GM21786 (cell line): Measurements from ENCODE around the gene DGCR6.
"Not testable (repeated sequence)": the region's sequence is repeated elsewhere in the genome, so short reads cannot be mapped to it uniquely, and the experiment has no call there.

Experiments
- ATAC-seq: cut with Tn5 transposase; IDR thresholded peaks from one replicate; pipeline ENCODE4 v1.9.1; 2021; ENCODE audit not compliant: unreplicated experiment

DGCR6 gene

DNA sequence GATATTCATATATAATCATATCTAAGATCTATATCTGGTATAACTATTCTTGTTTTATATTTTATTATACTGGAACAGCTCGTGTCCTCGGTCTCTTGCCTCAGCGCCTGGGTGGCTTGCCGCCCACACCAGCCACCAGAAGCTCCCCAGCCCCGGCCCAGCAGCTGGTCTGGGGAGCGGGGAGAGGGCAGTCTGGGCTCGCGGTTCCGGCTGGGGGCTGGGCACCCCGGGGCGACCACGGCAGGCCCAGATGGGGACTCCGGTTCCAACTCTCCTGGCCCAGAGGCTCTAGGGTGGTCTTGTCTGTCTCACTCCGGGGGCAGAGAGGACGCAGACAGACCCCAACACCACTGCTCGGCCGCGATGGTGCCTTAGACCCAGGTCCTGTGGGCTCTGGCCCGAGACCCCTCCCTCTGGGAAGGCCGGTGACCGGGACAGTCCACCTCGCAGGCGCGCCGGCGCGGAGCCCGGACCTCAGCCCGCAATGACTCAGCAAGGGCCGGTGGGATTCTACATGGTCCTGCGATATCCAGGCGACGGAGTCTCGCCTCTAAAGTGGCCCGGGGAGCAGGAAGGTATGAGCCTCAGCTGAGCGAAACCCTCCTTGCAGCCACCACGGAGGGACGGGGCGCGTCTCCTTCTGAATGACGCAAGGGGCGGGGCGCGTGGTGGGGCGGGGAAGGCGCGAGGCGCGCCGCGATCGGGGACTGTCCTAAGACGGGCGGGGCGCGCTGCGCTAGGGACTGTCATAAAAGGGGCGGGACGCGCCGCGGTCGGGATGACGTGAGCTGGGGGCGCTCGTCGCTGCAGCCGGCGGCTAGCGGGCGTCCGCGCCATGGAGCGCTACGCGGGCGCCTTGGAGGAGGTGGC, at the start of gene DGCR6:
Gene DGCR6, plus strand, starts transcription at position 781 of the 870 bp plus-strand sequence. Its CDS starts 55 bp downstream, at position 836.
- ATAC-seq, result peak; percentile 73

DNA sequence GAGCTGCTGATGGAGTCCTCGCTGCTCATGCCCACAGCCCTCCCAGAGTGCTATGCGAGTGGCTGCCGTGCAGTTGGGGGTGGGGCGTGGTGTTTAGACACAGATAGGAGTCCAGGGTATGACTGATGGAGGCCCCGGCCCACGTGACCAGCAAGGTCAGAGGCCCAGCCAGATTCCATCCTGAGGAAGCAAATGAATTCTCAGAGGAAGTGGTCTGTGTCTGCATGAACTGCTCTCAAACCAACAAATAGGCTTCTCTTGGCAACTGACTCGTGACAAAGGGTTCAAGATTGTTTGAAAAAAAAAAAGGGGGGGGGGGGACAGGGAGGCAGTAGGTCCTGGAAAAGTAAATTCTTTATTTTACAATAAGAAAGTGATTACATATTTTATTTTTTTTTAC, 46.8 kb upstream of the DGCR6 start:
- ATAC-seq, result not testable (repeated sequence)

DNA sequence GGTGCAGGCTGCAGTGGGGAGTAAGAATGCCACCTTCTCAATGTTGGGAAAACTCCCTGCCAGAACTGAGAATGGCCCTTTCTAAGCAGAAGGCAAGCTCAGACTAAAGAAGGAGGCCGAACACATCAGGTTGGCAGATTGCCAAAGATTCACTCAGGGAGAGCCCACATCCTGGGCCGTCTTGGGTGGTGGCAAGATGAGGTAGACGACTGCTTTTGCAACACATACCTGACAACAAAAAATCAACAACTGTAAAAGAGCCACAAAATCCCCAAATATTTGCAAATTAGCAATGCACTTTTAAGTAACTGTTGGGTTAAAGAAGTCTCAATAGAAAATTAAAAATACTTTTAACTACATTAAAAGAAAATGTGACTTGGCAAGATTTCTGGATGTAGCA, 24.9 kb upstream of the DGCR6 start:
- ATAC-seq, result not testable (repeated sequence)

DNA sequence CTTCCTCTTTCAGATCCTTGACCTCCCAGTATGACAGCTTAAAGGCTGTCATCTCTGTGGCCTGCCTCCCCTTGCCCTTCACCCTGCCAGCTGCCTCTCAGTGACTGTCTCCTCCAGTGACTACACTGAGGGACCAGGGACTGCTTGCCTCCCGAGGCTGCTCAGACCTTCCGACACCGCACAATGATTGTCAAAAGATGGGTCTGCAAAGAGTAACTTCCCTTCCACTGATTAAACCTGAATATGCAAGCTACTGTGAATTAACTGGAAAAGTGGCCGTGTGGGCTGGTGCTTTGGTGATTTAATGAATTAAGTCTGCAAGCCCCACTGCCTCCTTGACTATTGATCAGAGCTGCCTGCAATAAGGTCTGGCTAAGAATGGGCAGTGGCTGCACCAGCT, 21.7 kb upstream of the DGCR6 start:
- not testable (repeated sequence) for ATAC-seq

DNA sequence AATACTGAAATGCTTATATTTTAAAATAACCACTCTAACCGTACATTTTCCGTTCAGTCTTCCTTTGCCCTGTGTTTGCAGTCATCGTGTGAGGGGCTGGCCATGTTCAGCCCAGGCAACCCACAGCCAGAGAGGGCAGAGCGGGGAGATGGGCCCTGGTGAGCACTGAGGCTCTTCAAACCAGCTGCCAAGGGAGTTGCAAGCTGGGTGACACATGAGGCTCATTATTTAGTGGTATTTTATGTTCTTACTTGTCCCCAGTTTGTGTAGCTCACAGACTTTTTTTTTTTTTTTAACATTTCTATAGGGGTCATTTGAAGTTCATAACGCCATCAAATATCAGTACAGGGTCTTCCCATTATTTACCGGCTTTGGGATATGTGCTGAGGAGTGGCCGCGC, 18.0 kb upstream of the DGCR6 start:
- ATAC-seq, result no peak

DNA sequence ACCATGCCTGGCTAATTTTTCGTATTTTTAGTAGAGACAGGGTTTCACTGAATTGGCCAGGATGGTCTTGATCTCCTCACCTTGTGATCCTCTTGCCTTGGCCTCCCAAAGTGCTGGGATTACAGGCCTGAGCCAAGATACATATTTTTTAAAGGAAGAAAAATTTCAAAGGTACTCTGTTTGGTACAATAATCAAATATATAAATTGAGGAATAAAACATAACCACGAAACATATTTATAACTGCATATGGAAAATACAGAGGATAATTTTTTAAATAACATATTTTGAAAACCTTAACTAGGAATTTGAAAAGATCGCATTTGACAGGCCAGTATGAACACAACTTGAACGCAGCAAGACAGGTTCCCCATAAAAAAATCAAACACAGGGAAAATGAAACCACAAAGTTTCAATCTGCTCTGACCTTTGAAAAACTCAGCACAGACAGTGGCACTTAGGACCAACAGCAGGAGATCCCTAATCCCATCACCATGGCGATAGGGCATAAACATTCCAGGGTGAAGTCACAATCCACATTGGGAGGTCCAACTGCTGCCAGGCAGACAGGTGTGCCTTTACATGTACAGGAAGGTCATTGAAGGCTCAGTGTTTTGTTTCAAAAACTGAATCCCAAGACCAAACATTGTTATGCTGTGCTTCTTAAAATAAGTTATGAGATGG, 15.5 kb upstream of the DGCR6 start:
- ATAC-seq, result not testable (repeated sequence)

DNA sequence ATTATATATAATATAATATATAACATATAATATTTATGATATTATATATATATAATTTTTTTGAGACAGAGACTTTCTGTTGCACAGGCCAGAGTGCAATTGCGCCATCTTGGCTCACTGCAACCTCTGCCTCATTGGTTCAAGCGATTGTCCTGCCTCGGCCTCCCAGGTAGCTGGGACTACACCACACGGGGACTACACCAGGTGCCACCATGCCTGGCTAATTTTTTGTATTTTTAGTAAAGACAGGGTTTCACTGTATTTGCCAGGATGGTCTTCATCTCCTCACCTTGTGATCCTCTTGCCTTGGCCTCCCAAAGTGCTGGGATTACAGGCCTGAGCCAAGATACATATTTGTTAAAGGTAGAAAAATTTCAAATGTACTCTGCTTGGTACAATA, 12.3 kb upstream of the DGCR6 start:
- not testable (repeated sequence) for ATAC-seq

DNA sequence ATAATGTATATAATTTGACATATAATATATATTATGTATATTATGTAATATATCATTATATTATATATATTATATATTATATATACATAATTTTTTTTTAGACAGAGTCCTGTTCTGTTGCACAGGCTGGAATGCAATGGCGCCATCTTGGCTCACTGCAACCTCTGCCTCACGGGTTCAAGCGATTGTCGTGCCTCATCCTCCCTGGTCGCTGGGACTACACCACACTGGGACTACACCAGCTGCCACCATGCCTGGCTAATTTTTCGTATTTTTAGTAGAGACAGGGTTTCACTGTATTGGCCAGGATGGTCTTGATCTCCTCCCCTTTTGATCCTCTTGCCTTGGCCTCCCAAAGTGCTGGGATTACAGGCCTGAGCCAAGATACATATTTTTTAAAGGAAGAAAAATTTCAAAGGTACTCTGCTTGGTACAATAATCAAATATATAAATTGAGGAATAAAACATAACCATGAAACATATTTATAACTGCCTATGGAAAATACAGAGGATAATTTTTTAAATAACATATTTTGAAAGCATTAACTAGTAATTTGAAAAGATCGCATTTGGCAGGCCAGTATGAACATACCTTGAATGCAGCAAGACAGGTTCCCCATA, 10.0 kb upstream of the DGCR6 start:
- ATAC-seq, result not testable (repeated sequence)

DNA sequence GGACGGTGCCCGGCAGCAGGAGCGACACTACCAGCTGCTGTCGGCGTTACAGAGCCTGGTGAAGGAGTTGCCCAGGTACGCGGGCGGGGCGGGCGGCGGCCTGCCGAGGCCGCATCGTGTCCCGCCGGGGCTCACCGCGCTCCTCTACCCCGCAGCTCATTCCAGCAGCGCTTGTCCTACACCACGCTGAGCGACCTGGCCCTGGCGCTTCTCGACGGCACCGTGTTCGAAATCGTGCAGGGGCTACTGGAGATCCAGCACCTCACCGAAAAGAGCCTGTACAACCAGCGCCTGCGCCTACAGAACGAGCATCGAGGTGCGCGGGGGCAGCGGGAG, 258 bp downstream of the DGCR6 start:
- ATAC-seq, result peak; percentile 24

DNA sequence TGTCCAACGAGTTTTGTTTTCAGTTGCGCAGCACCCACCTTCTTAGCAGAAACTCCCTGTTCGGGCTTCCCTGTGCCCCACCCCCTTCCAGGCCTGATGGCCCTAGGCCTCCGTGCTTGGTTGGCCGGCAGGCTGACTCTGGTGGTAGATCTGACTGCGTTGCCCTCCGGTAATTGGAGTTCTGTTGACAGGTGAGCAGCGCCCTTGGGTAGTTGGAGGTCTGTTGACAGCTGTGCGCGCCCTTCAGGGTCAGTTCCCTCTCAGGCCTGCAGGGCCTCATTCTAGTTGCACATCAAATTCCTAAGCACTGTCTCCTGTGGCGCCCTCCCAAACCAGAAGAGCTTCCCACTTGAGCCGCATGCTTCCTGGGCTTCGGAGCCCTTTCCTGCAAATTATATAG, 776 bp downstream of the DGCR6 start:
- no peak for ATAC-seq

DNA sequence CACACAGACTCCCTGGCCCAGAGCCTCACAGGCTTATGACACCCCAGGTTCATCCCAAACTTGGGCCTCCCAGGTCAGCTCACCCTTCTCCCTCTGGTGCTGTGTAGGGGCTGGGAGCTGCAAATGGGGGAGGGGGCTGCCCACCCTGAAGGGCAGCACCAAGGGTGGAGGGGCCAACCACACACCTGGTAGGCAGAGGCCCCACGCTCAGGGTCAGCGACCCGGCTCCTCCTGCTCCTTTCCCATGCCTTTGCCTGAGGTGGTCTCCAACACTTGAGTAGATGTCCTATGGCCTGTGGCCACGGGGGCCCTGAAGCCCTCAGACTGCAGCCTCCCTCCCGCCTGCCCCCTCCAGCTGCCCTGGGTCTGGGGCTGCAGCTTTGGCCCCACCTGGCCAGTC, 3.4 kb downstream of the DGCR6 start:
- no peak for ATAC-seq

DNA sequence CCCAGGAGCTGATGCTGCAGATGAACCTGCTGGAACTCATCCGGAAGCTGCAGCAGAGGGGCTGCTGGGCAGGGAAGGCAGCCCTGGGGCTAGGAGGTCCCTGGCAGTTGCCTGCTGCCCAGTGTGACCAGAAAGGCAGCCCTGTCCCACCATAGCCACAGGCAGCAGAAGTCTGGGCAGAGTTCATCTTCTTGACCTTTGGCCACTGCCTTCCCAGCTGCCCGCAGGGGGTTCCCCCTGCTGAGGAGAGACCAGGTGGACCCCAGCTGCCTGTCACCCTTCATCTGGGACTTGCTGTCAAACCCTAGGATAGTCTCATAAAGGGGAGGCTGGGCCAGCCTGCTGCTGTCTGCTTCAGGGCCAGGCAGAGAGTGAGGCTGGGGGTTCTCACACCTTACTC, 5.4 kb downstream of the DGCR6 start:
- not testable (repeated sequence) for ATAC-seq

DNA sequence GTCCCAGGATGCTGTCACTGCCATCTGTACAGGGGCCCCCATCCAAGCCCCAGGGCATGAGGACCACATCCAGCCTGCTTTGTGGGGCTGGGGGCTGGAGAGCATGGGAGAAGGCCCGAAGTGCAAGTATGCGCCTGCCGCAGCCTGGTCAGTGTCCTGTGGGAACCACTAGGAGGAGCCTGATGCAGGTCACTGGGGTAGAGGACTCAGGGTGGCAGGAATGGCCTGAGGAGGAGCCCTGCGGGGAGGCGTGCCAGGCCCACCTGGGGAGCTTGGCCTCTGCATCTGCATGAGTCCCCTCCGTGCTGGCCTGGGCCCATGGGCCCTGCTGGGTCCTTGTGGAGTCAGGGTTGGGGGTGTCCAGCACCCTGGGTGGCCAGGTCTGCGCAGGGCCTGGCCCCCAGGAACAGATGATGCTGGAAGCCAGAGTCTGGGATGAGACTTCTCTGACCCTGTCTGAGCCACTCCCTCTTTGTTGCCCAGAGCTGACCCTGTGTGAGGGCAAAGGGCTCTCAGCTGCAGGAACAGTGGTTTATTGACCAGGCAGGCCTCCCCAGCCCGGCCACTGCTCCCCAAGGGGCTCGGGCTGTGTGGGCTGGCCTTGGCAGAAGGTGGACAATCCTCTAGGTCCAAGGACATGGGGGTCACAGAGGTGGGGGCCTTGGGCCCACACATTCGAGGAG, 6.3 kb downstream of the DGCR6 start:
- ATAC-seq, result not testable (repeated sequence)

DNA sequence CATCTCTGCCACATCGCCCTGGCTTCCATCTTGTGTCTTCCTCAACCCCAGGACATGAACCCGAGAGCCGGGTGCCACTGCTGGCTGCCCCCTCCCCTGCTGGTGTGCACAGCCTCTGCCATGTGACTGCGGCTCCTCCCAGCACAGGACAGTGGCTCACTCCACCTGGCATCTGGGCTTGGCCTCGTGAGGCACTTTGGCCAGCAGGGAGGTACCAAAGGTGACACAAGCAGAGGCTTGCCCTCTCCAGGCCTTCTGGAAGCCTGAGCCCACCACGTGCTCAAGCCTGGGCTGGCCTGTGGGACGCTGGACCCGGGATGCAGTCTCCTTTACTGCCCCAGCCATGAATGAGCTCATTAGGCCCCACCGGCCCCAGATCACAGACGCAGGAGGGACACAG, 8.4 kb downstream of the DGCR6 start:
- ATAC-seq, result not testable (repeated sequence)

DNA sequence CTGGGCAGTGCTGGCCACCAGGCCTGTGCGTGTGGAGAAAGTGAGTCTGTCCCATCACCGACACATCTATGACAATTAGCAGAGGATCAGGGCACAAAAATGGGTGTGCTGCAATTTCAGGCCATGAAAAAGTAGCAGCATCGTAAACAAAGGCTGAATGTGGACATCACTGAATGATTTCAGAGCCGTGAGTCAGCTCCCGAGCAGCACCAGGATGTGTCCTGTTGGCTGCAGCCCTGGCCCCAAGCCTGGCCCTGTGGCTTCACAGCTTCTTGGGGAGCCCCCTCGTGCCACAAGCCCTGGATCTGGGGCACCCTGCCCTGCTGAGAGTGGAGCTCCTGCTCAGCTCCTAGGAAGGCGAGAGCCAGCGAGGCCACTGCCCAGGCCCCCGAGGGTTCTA, 9.4 kb downstream of the DGCR6 start:
- not testable (repeated sequence) for ATAC-seq

DNA sequence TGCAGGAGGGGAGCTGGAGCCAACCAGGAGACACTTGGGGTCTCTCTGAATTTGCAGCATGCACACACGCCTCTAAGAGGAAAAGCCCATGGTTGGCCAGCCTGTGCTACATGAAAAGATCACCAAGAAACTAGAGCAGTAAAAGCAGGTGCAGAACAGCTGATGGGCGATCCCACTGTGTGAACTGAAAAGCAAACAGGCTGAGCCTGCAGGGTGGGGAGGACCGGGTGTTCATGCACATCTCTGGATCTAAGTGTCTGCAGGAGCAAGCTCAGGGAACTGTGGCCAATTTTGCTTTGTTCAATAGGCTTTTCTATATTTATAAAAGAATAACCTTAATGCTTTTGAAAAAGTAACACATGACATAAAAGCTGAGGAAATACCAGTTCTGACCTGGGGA, 11.7 kb downstream of the DGCR6 start:
- ATAC-seq, result not testable (repeated sequence)

DNA sequence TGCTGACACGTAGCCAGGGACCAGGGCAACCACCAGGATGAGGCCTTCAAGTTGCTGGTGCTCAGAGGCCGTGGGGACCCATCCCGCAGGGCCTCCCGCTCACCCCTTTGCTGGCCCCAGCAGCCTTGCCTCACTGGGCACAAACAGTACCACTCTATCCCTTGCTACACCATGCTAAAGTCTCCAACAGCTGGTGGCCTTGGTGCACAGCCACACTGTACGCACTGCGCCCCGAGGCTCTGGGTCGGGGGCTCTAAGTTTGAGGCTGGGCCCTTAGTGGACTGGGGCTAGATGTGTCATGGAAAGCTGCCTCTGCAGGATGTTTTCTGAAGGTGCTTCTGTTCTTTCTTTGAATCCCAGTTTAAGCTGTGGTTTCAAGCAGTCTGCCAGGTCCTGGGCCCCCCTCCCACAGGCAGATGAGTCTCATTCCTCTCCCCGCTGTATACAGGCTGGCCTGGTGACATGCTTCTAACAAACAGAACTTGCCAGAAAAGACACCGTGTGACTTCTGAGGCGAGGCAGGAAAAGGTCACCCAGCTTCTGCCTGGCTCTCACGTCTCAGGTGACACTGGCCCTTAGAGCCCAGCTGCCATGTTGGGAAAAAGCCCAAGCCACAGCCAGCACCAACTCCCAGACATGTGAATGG, 14.3 kb downstream of the DGCR6 start:
- not testable (repeated sequence) for ATAC-seq

DNA sequence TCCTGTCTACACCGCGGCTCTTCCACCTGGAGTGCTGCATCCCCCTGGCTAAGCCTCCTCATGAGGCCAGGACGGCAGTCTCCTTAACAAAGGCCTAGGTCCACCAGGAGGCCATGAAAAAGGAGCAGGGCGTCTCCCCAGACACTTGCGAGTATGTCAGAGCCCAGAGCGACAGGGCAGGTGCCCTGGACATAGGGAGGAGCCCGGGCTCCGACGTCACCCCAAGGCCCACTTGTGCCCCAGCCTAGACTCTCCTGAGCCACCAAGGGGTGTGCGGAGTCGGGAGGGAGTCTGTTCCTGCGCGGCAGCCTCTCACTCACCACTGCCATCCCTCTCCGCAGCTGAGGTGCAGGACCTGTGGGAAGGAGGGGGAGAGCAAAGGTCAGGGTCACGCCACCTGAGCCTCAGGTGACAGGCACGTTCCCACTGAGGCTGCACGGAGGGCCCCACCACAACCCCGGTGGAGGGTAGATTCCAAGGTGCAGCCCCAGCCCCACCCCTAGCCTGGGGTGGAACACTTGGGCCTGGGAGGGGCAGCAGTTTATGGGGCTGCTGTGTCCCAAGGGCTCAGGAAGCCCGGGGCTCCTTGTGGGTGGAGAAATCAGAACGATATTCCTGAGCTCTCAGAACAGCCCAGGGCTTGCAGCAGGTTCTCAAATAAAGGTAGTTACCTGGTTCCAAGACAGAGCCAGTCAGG, 19.4 kb downstream of the DGCR6 start:
- no peak for ATAC-seq

DNA sequence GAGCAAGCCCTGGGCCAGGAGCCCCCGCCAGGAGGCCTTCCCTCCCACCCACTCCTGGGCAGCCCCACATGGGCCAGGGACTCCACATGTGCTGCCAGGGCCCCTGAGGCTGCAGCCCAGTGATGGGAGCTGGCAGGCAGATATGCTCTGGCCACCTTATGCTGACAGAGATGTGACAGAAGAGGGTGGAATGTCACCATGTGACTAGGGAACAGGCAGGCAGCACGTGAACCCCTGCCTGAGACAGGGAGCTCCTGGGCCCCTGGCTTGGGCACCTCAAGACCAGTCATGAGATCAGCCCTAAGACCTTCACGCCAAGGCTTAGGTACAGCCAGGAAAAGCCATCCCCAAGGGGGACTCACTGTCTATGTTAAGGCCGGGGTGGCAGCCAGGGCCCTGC, 20.9 kb downstream of the DGCR6 start:
- no peak for ATAC-seq

DNA sequence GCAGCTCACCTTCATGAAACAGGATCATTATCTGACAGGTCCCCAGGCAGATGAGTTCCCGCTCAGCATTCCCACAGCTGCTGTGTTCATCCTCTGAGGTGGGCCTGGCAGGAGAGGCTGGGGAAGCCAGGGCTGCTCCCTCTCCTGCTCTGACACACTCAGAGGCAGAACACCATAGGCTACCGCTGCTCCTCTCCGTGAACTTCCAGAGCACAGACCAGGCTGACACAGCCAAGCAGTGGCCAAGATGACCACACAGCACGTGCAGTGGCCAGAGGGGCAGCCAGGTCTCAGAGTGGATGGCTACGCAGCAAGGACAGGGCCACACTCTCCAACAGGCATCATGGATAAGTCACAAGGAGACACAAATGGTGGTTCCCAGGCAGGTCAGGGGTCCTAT, 21.5 kb downstream of the DGCR6 start:
- no peak for ATAC-seq
